Thoracic aorta (tissue), 2 donors: ENCODE data around the gene DNAJC30. TPM values are rescaled to one million over a fixed set of nuclear protein-coding genes. Genes with fewer than 3 reads are reported as not detected.
A peak's percentile ranks its signal among the peaks of the same experiment; 100 is the strongest.
"Not testable (repeated sequence)": the region's sequence is repeated elsewhere in the genome, so short reads cannot be mapped to it uniquely, and the experiment has no call there.

Experiments used
- ATAC-seq: fragments of 150-250 bp; one replicate; pipeline ENCODE4 v1.8.0; 2017; ENCODE audit warnings: low read depth; ENCODE audit not compliant: insufficient number of reproducible peaks, low FRiP score
- DNase-seq: peaks from one replicate; pipeline ENCODE4 v3.0.0-alpha.2; 2020; ENCODE audit warnings: low spot score
- H3K27ac ChIP-seq, 2 donors: fragments of 200-600 bp; sonication (generic); 1 replicate in 1 of 2; 2 replicates in 1 of 2; pipeline ENCODE4 v1.5.1; 2016; ENCODE audit warnings: mild to moderate bottlenecking in 2 of 2, moderate library complexity in 2 of 2
- H3K27me3 ChIP-seq: fragments of 200-600 bp; sonication (generic); replicated peaks from 2 replicates; pipeline ENCODE4 v1.6.0; 2016; ENCODE audit warnings: mild to moderate bottlenecking; ENCODE audit not compliant: insufficient read depth
- H3K36me3 ChIP-seq: fragments of 200-600 bp; sonication (generic); one replicate; pipeline ENCODE4 v1.5.1; 2016
- H3K4me1 ChIP-seq, 2 donors: fragments of 200-600 bp; sonication (generic); 1 replicate in 1 of 2; 2 replicates in 1 of 2; pipeline versions ENCODE4 v1.5.1 to v1.6.0; 2016; ENCODE audit warnings: low read depth in 2 of 2, mild to moderate bottlenecking in 1 of 2; ENCODE audit not compliant: control insufficient read depth in 1 of 2
- H3K4me3 ChIP-seq: fragments of 200-600 bp; sonication (generic); 2 replicates; pipeline ENCODE4 v1.5.1; 2016; ENCODE audit warnings: mild to moderate bottlenecking
- H3K9me3 ChIP-seq: fragments of 200-600 bp; sonication (generic); 2 replicates; pipeline ENCODE4 v1.5.1; 2016
- CTCF ChIP-seq: fragments of 200-600 bp; sonication (generic); IDR thresholded peaks from one replicate; pipeline ENCODE4 v1.5.1; 2019; ENCODE audit warnings: antibody characterized with exemption
- total RNA-seq, 2 donors: library from RNA; depleted of rRNA; stranded (reverse); fragments of >200 nt; gene quantifications; one replicate each; pipeline versions ENCODE4 v1.1.0 to v1.2.3, GENCODE V29; 2016

DNAJC30 gene
- total RNA-seq, 2 donors from 2014 or later = 3.9 to 7.8 TPM

GRCh38 chr7:73726083-73726466 is 42.8 kb upstream of the DNAJC30 start:
- Histone ChIP-seq H3K36me3 (no peaks in the 10 kb centered on the region), H3K27me3 (no peaks in the 10 kb centered on the region), H3K4me1 (peaks cover 3 to 11% of the 10 kb centered on the region in 2 donors), H3K4me3 (no peak overlapping the region), H3K27ac (no peak overlapping the region), H3K9me3 (no peaks in the 10 kb centered on the region)
- ATAC-seq (no peak), DNase-seq (no peak)
- no peak for TF ChIP-seq CTCF

GRCh38 chr7:73723813-73724212 is 40.6 kb upstream of the DNAJC30 start:
- no peak for TF ChIP-seq CTCF
- peaks cover 7 to 29% of the 10 kb centered on the region in 2 donors for H3K4me1 ChIP-seq
- no peaks in the 10 kb centered on the region for H3K9me3 ChIP-seq
- H3K36me3 ChIP-seq = no peaks in the 10 kb centered on the region
- DNase-seq = no peak
- ATAC-seq = no peak
- no peaks in the 10 kb centered on the region for H3K27me3 ChIP-seq
- H3K4me3 ChIP-seq = no peak overlapping the region
- H3K27ac ChIP-seq = no peak overlapping the region

- no peak for DNase-seq
- peaks cover 18 to 39% of the 10 kb centered on the region in 2 donors for H3K4me1 ChIP-seq
- H3K9me3 ChIP-seq = no peaks in the 10 kb centered on the region
- no peak for TF ChIP-seq CTCF
- no peak for ATAC-seq
- H3K36me3 ChIP-seq = no peaks in the 10 kb centered on the region
- no peak overlapping the region for H3K4me3 ChIP-seq
- H3K27me3 ChIP-seq = no peaks in the 10 kb centered on the region
- H3K27ac ChIP-seq = no peak overlapping the region
Measured at GRCh38 chr7:73722785-73723184, 39.5 kb upstream of the DNAJC30 start.

GRCh38 chr7:73722182-73722581 is 38.9 kb upstream of the DNAJC30 start:
- not testable (repeated sequence) for H3K36me3 ChIP-seq, H3K27me3 ChIP-seq, DNase-seq, H3K4me3 ChIP-seq, ATAC-seq, H3K9me3 ChIP-seq
- peaks cover 21 to 45% of the 10 kb centered on the region in 2 donors for H3K4me1 ChIP-seq
- peak overlapping the region; percentile 57 to 68 for H3K27ac ChIP-seq

- TF ChIP-seq CTCF = no peak
Measured at GRCh38 chr7:73721377-73721817, 38.1 kb upstream of the DNAJC30 start.

GRCh38 chr7:73720443-73720842 is 37.2 kb upstream of the DNAJC30 start:
- ATAC-seq, H3K27me3 ChIP-seq, DNase-seq, H3K36me3 ChIP-seq, H3K4me3 ChIP-seq, H3K9me3 ChIP-seq: not testable (repeated sequence)
- peak overlapping the region in 1 of 2 donors; percentile 23 for H3K27ac ChIP-seq
- H3K4me1 ChIP-seq = peaks cover 21 to 63% of the 10 kb centered on the region in 2 donors

More at GRCh38 chr7:73721377-73721817, 38.1 kb upstream of the DNAJC30 start:
- DNase-seq (no peak), ATAC-seq (no peak)
- Histone ChIP-seq H3K9me3 (no peaks in the 10 kb centered on the region), H3K36me3 (no peaks in the 10 kb centered on the region), H3K4me1 (peaks cover 21 to 53% of the 10 kb centered on the region in 2 donors), H3K27ac (peak overlapping the region; percentile 57 to 68), H3K27me3 (no peaks in the 10 kb centered on the region), H3K4me3 (no peak overlapping the region)
